ENCODE data around the gene SLC45A3.

The SLC45A3 gene

GRCh38 chr1:205688171-205689080 lies 8.1 kb upstream of the SLC45A3 start:
- TF ChIP-seq PAX5 (IDR thresholded peaks at IDR 0.05; ENCODE audit: insufficient read depth, low read length, severe bottlenecking), result no peak
- no peak for TF ChIP-seq POU2F2 (IDR thresholded peaks at IDR 0.05; ENCODE audit: low read depth, low read length)
- TF ChIP-seq TAF1 (IDR thresholded peaks at IDR 0.05; ENCODE audit: low read depth, low read length), result no peak
- no peak for TF ChIP-seq SPI1 (IDR thresholded peaks at IDR 0.05; ENCODE audit: low read depth, low read length)
- TF ChIP-seq POLR2A (IDR thresholded peaks at IDR 0.05; ENCODE audit: low read depth, low read length), result no peak
- TF ChIP-seq POLR2AphosphoS5 (IDR thresholded peaks at IDR 0.05; ENCODE audit: low read depth, low read length), result no peak
- FAIRE-seq (no peak), DNase-seq (ENCODE audit: insufficient read length, low spot score) (no peak)

- TF ChIP-seq SPI1 (IDR thresholded peaks at IDR 0.05; ENCODE audit: low read depth, low read length) (no peak), TAF1 (IDR thresholded peaks at IDR 0.05; ENCODE audit: low read depth, low read length) (no peak), POU2F2 (IDR thresholded peaks at IDR 0.05; ENCODE audit: low read depth, low read length) (no peak), POLR2AphosphoS5 (IDR thresholded peaks at IDR 0.05; ENCODE audit: low read depth, low read length) (no peak), PAX5 (IDR thresholded peaks at IDR 0.05; ENCODE audit: insufficient read depth, low read length, severe bottlenecking) (no peak), POLR2A (IDR thresholded peaks at IDR 0.05; ENCODE audit: low read depth, low read length) (no peak)
- DNase-seq (ENCODE audit: insufficient read length, low spot score) (no peak), FAIRE-seq (no peak)
These were observed 6.9 kb upstream of the SLC45A3 start for GRCh38 chr1:205687242-205687641.

- FAIRE-seq (no peak), DNase-seq (ENCODE audit: insufficient read length, low spot score) (no peak)
- no peak for TF ChIP-seq POU2F2 (IDR thresholded peaks at IDR 0.05; ENCODE audit: low read depth, low read length)
- no peak for TF ChIP-seq POLR2AphosphoS5 (IDR thresholded peaks at IDR 0.05; ENCODE audit: low read depth, low read length)
- no peak for TF ChIP-seq POLR2A (IDR thresholded peaks at IDR 0.05; ENCODE audit: low read depth, low read length)
- no peak for TF ChIP-seq TAF1 (IDR thresholded peaks at IDR 0.05; ENCODE audit: low read depth, low read length)
These were observed 1.1 kb upstream of the SLC45A3 start for GRCh38 chr1:205681364-205681763.

GRCh38 chr1:205678286-205679111 lies 1.8 kb downstream of the SLC45A3 start:
- DNase-seq (ENCODE audit: insufficient read length, low spot score), result no peak
- FAIRE-seq, result no peak

DNA sequence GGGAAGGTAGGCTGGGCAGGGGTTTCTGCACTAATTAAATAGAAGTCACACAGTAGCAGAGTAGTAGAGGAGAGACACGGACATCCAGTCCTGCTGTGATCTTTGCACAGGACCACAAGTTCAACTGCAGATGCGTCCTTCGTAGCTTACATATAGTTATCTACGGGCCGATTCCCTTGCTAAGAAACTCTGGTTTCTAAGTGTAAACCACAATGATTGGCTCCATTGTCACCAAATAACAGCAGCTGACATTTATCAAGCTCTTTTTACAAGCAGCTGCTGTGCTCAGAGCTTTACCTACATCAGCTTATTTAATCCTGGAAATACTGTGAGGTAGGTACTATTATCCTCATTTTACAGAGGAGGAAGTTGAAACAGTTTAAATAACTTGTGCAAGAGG lies 3.1 kb downstream of the SLC45A3 start:
- FAIRE-seq, result no peak

More at GRCh38 chr1:205678286-205679111, 1.8 kb downstream of the SLC45A3 start:
- TF ChIP-seq POU2F2 (IDR thresholded peaks at IDR 0.05; ENCODE audit: low read depth, low read length), result no peak
- TF ChIP-seq POLR2AphosphoS5 (IDR thresholded peaks at IDR 0.05; ENCODE audit: low read depth, low read length), result no peak
- TF ChIP-seq POLR2A (IDR thresholded peaks at IDR 0.05; ENCODE audit: low read depth, low read length), result no peak
- no peak for TF ChIP-seq PAX5 (IDR thresholded peaks at IDR 0.05; ENCODE audit: insufficient read depth, low read length, severe bottlenecking)
- no peak for TF ChIP-seq TAF1 (IDR thresholded peaks at IDR 0.05; ENCODE audit: low read depth, low read length)
- TF ChIP-seq SPI1 (IDR thresholded peaks at IDR 0.05; ENCODE audit: low read depth, low read length), result no peak

GRCh38 chr1:205676597-205676996 lies 3.7 kb downstream of the SLC45A3 start:
- no peak for FAIRE-seq
- TF ChIP-seq TAF1 (IDR thresholded peaks at IDR 0.05; ENCODE audit: low read depth, low read length), result no peak
- no peak for TF ChIP-seq POU2F2 (IDR thresholded peaks at IDR 0.05; ENCODE audit: low read depth, low read length)
- TF ChIP-seq PAX5 (IDR thresholded peaks at IDR 0.05; ENCODE audit: insufficient read depth, low read length, severe bottlenecking), result no peak
- TF ChIP-seq POLR2AphosphoS5 (IDR thresholded peaks at IDR 0.05; ENCODE audit: low read depth, low read length), result no peak
- no peak for TF ChIP-seq POLR2A (IDR thresholded peaks at IDR 0.05; ENCODE audit: low read depth, low read length)
- no peak for TF ChIP-seq SPI1 (IDR thresholded peaks at IDR 0.05; ENCODE audit: low read depth, low read length)

More for the DNA sequence above, 3.1 kb downstream of the SLC45A3 start:
- TF ChIP-seq SPI1 (IDR thresholded peaks at IDR 0.05; ENCODE audit: low read depth, low read length), result no peak
- no peak for TF ChIP-seq POLR2A (IDR thresholded peaks at IDR 0.05; ENCODE audit: low read depth, low read length)
- no peak for TF ChIP-seq POU2F2 (IDR thresholded peaks at IDR 0.05; ENCODE audit: low read depth, low read length)
- no peak for TF ChIP-seq PAX5 (IDR thresholded peaks at IDR 0.05; ENCODE audit: insufficient read depth, low read length, severe bottlenecking)
- no peak for TF ChIP-seq TAF1 (IDR thresholded peaks at IDR 0.05; ENCODE audit: low read depth, low read length)
- no peak for TF ChIP-seq POLR2AphosphoS5 (IDR thresholded peaks at IDR 0.05; ENCODE audit: low read depth, low read length)
- no peak for DNase-seq (ENCODE audit: insufficient read length, low spot score)

DNA sequence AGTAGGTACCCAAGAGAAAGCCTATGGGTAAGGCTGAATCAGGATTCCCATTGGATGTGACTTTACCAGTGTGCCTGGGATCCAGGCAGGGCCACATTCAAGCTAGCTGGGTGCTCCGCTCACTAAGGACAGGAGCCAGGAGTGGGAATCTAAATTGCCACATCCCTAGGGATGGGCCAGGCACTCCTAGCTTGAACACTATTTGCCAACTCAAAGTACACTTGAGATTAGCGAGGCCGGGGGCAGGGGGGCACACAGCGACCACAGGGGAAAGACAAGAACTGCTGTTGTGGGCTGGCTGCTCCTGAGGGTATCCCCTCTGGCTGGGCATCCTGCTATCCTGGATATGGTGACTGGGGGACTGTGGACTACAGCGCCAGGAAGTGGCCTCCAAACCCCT lies 4.3 kb downstream of the SLC45A3 start:
- TF ChIP-seq POU2F2 (IDR thresholded peaks at IDR 0.05; ENCODE audit: low read depth, low read length) (no peak), PAX5 (IDR thresholded peaks at IDR 0.05; ENCODE audit: insufficient read depth, low read length, severe bottlenecking) (no peak), TAF1 (IDR thresholded peaks at IDR 0.05; ENCODE audit: low read depth, low read length) (no peak), SPI1 (IDR thresholded peaks at IDR 0.05; ENCODE audit: low read depth, low read length) (no peak), POLR2AphosphoS5 (IDR thresholded peaks at IDR 0.05; ENCODE audit: low read depth, low read length) (no peak), POLR2A (IDR thresholded peaks at IDR 0.05; ENCODE audit: low read depth, low read length) (no peak)
- DNase-seq (ENCODE audit: insufficient read length, low spot score), result no peak
- FAIRE-seq, result no peak

More at GRCh38 chr1:205676597-205676996, 3.7 kb downstream of the SLC45A3 start:
- DNase-seq (ENCODE audit: insufficient read length, low spot score), result no peak

DNA sequence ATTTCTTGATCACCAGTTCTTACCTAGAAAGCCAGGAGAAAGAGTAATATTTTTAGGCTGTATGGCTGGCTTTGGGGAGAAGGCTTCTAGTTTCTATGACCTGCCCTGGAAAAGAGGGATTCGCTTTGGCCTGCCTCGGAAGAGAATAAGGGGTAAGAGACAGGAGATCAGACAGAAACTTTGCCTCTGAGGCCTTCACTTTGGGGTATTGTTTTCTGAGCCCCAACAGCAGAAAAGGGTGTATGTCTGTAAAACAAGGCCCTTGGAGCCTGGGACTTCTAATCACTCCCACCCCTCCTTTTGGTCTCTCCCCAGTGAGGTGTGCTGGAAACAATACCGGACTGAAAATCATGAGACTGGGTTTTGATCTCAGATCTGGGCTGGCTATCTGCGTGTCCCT lies 5.1 kb downstream of the SLC45A3 start:
- DNase-seq (ENCODE audit: insufficient read length, low spot score), result no peak
- FAIRE-seq, result no peak
- no peak for TF ChIP-seq POU2F2 (IDR thresholded peaks at IDR 0.05; ENCODE audit: low read depth, low read length)
- TF ChIP-seq SPI1 (IDR thresholded peaks at IDR 0.05; ENCODE audit: low read depth, low read length), result no peak
- TF ChIP-seq PAX5 (IDR thresholded peaks at IDR 0.05; ENCODE audit: insufficient read depth, low read length, severe bottlenecking), result no peak
- TF ChIP-seq TAF1 (IDR thresholded peaks at IDR 0.05; ENCODE audit: low read depth, low read length), result no peak
- TF ChIP-seq POLR2AphosphoS5 (IDR thresholded peaks at IDR 0.05; ENCODE audit: low read depth, low read length), result no peak
- no peak for TF ChIP-seq POLR2A (IDR thresholded peaks at IDR 0.05; ENCODE audit: low read depth, low read length)

- DNase-seq (ENCODE audit: insufficient read length, low spot score) (no peak), FAIRE-seq (no peak)
These were observed 7.3 kb downstream of the SLC45A3 start for GRCh38 chr1:205672970-205673369.

More at GRCh38 chr1:205672970-205673369, 7.3 kb downstream of the SLC45A3 start:
- TF ChIP-seq SPI1 (IDR thresholded peaks at IDR 0.05; ENCODE audit: low read depth, low read length), result no peak
